ENCODE data around the gene MED15. TPM values are rescaled to one million over a fixed set of nuclear protein-coding genes. Genes with fewer than 3 reads are reported as not detected.

Gene MED15
- polyA plus RNA-seq, 4 donors = 49.4 to 106 (median 76.6) TPM

DNA sequence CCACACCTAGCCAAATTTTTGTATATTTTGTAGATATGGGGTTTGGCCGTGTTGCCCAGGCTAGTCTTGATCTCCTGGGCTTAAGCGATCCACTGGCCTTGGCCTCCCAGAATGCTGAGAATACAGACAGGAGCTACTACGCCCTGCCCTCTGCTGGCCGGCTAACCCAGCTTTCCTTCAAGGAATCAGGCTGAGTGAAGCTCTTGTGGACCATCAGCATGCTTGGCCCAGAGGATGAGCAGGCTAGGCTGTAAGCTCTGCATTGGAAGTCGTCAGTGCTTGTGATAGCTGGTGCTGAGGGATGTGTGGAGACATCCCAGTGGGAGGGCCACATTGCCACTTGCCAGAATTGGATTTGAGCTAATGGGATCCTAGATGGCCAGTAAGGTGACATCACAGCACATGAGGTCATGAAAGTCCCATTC, 60.6 kb downstream of the MED15 start:
- DNase-seq = no peak
- peaks cover 30 to 85% (median 41%) of the 10 kb centered on the region in 3 donors for H3K36me3 ChIP-seq (ENCODE audit: control insufficient read depth in 3 of 3, insufficient read depth in 2 of 3, low read depth in 1 of 3, low read length in 3 of 3)
- no peaks in the 10 kb centered on the region for H3K4me1 ChIP-seq (ENCODE audit: control insufficient read depth in 3 of 3, insufficient read depth in 2 of 3, low read depth in 1 of 3, low read length in 2 of 3)
- H3K4me3 ChIP-seq (ENCODE audit: low read depth in 1 of 3, low read length in 3 of 3) = no peak overlapping the region
- no peaks in the 10 kb centered on the region for H3K9me3 ChIP-seq (ENCODE audit: control insufficient read depth in 2 of 2, insufficient read depth in 1 of 2, low read depth in 1 of 2, low read length in 1 of 2)
- FAIRE-seq = no peak
- H3K27me3 ChIP-seq (ENCODE audit: control insufficient read depth in 3 of 3, insufficient read depth in 3 of 3, low read length in 3 of 3) = no peaks in the 10 kb centered on the region
- 66 to 75% (median 68%) methylated on average over 5 of the region's 5 CpGs for WGBS, 3 donors
- H3K27ac ChIP-seq (ENCODE audit: low read depth in 1 of 3, low read length in 2 of 3) = peak overlapping the region in 1 of 3 donors; percentile 5

DNA sequence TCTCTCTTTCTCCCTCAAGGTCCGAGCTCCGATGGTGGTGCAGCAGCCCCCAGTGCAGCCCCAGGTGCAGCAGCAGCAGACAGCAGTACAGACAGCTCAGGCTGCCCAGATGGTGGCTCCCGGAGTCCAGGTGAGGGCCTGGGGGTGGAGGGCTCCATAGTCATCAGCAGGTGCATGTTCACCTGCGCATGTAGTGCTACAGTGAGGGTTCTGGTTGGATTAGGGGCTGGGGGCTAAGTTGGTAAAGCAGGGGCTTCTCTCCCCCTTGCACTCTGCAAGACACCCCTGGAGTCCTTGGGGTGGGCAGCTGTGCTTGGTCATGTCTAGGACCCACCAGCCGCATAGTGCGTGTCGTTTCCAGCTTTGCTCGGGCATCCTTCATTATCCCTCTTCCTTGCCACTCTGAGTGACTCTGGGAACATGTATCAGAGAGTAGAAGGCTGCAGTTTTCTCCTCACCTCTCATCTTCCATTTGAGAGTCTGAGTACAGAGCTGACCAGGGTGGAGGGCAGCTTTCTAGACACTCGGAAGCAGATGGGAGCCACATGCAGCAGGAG, 61.2 kb downstream of the MED15 start:
- 83 to 95% (median 92%) methylated on average over 9 of the region's 9 CpGs for WGBS, 3 donors
- Histone ChIP-seq H3K36me3 (ENCODE audit: control insufficient read depth in 3 of 3, insufficient read depth in 2 of 3, low read depth in 1 of 3, low read length in 3 of 3) (peaks cover 32 to 88% (median 39%) of the 10 kb centered on the region in 3 donors), H3K9me3 (ENCODE audit: control insufficient read depth in 2 of 2, insufficient read depth in 1 of 2, low read depth in 1 of 2, low read length in 1 of 2) (no peaks in the 10 kb centered on the region), H3K27me3 (ENCODE audit: control insufficient read depth in 3 of 3, insufficient read depth in 3 of 3, low read length in 3 of 3) (no peaks in the 10 kb centered on the region), H3K27ac (ENCODE audit: low read depth in 1 of 3, low read length in 2 of 3) (peak overlapping the region in 1 of 3 donors; percentile 37), H3K4me1 (ENCODE audit: control insufficient read depth in 3 of 3, insufficient read depth in 2 of 3, low read depth in 1 of 3, low read length in 2 of 3) (no peaks in the 10 kb centered on the region), H3K4me3 (ENCODE audit: low read depth in 1 of 3, low read length in 3 of 3) (no peak overlapping the region)
- FAIRE-seq (no peak), DNase-seq (no peak)

DNA sequence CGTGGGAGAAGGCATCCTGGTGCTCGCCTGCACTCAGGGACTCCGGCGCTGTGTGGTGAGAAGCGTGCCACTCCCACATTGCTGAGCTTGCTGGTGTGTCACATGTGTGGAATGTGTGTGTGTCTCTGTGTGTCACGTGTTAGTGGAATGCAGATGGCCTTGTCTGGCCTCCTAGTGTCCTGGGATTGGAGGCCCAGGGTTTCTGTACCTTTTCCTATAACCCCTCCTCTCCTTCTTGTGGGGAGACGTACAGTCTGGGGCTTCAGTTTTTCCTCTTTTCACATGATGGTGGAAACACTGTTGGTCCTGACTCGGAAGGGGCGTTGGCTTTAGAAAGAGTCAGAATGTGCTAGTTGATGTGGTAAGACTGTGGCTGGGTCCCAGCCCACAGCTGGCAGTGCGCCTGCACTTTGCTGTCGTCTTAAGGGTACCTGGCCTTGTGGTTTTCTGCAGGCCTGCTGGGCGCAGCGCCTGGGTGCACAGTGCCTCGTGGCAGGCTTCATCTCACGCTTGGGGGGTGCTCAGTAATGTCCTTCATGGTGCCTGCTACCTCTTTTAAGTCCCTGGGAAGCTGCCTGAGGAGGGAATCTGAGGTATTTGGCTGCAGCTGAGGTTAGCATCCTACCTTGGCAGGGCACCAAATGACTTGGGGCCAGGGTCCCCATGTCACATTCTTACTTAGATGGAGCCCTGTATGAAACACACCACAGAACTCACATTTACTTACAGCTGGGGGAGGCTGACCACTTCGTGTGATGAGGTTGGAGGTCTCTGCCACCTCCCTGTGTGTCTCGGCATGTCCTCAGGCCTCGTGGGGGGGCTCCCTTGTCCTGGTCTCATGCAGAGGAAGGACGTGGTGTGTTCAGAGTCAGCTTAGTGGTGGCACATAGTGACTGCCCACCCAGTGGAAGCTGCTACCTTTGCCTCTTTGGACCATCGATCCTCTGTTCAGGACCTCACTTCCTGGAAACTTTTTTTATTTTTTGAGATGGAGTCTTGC, 61.9 kb downstream of the MED15 start:
- 52 to 71% (median 59%) methylated on average over 20 of the region's 20 CpGs for WGBS, 3 donors
- FAIRE-seq = no peak

DNA sequence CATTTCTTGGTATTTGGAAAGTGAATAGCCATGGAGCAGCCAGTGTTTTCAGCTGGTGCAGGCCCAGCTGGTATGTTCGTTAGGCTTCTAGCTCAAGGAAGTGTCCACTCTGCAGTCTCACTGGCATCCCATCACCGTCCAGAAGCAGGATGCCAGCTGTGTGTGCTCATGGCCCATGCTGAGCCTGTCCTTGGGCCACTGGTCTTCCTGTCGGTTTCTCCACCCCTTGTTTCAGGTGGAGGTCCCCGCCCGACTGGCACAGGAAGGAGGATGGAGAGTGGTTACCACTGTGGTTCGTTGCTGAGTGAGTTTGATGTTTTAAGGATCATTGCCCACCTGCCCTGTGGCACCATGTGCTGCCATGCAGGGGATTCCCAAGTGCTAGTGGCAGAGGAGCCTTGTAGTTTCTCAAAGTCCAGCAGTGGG, 63.7 kb downstream of the MED15 start:
- FAIRE-seq (no peak), DNase-seq (no peak)
- Histone ChIP-seq H3K27me3 (ENCODE audit: control insufficient read depth in 3 of 3, insufficient read depth in 3 of 3, low read length in 3 of 3) (no peaks in the 10 kb centered on the region), H3K4me1 (ENCODE audit: control insufficient read depth in 3 of 3, insufficient read depth in 2 of 3, low read depth in 1 of 3, low read length in 2 of 3) (no peaks in the 10 kb centered on the region), H3K9me3 (ENCODE audit: control insufficient read depth in 2 of 2, insufficient read depth in 1 of 2, low read depth in 1 of 2, low read length in 1 of 2) (no peaks in the 10 kb centered on the region), H3K4me3 (ENCODE audit: low read depth in 1 of 3, low read length in 3 of 3) (no peak overlapping the region), H3K27ac (ENCODE audit: low read depth in 1 of 3, low read length in 2 of 3) (no peak overlapping the region), H3K36me3 (ENCODE audit: control insufficient read depth in 3 of 3, insufficient read depth in 2 of 3, low read depth in 1 of 3, low read length in 3 of 3) (peaks cover 41 to 91% (median 44%) of the 10 kb centered on the region in 3 donors)
- WGBS, 3 donors = 79 to 83% (median 79%) methylated on average over 6 of the region's 6 CpGs

More for the DNA sequence above, 61.9 kb downstream of the MED15 start:
- Histone ChIP-seq H3K9me3 (ENCODE audit: control insufficient read depth in 2 of 2, insufficient read depth in 1 of 2, low read depth in 1 of 2, low read length in 1 of 2) (no peaks in the 10 kb centered on the region), H3K4me3 (ENCODE audit: low read depth in 1 of 3, low read length in 3 of 3) (no peak overlapping the region), H3K4me1 (ENCODE audit: control insufficient read depth in 3 of 3, insufficient read depth in 2 of 3, low read depth in 1 of 3, low read length in 2 of 3) (no peaks in the 10 kb centered on the region), H3K27ac (ENCODE audit: low read depth in 1 of 3, low read length in 2 of 3) (peak overlapping the region in 1 of 3 donors; percentile 37), H3K27me3 (ENCODE audit: control insufficient read depth in 3 of 3, insufficient read depth in 3 of 3, low read length in 3 of 3) (no peaks in the 10 kb centered on the region), H3K36me3 (ENCODE audit: control insufficient read depth in 3 of 3, insufficient read depth in 2 of 3, low read depth in 1 of 3, low read length in 3 of 3) (peaks cover 34 to 92% (median 44%) of the 10 kb centered on the region in 3 donors)
- peak; percentile 33 to 58 for DNase-seq

DNA sequence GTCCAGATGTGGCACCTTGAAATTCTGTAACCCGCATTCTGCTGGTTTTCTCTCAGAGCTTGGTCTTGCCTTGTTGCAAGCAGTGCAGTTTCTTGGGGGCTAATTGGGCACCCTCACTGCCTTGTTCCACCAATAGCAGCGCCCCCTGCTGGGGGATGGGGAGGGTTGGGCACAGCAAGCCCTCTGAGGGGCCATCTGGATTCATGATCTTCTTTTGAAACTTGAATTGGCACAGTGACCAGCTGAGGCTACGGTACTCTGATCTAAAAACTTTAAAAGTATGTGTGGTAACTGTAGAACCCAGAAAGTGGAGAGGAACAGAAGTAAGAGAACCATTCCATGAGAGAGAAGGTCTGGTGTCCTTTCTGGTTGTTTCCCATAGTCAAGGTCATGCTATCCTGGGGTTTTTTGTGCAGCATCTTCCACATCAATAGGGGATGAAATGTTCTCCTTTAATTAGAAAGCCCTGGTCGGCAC, 64.2 kb downstream of the MED15 start:
- peaks cover 42 to 91% (median 45%) of the 10 kb centered on the region in 3 donors for H3K36me3 ChIP-seq (ENCODE audit: control insufficient read depth in 3 of 3, insufficient read depth in 2 of 3, low read depth in 1 of 3, low read length in 3 of 3)
- WGBS, 3 donors = 73% methylated on average over 4 of the region's 4 CpGs
- FAIRE-seq = no peak

DNA sequence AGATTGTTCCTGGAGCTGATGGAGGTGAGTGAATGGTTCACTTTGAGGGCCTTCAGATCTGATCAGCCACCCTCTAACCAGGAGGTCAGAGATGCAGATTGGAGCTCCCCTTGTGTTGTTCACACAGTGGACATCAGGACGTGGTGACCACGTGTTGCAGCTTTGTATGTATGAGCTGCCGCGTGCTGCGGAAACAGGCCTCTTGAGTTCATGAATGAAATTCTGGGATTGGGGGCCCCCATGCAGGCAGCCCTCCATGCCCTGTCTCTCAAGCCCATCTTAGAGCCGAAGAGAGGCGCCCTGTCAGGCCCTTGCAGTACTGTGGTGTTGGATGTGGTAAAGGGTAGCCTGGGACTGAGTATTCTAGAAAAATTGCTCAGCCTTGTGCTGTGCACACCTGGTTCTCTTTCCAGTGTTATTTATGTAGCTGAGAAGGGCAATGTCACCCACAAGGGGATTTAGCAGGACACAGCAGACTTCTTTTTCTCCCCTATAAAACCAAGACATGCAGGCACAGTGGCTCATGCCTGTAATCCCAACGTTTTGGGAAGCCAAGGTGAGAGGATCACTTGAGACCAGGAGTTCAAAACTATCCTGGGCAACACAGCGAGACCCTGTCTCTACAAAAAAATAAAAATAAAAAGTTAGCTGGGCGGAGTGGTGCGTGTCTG, 64.9 kb downstream of the MED15 start:
- Histone ChIP-seq H3K4me1 (ENCODE audit: control insufficient read depth in 3 of 3, insufficient read depth in 2 of 3, low read depth in 1 of 3, low read length in 2 of 3) (no peaks in the 10 kb centered on the region), H3K27me3 (ENCODE audit: control insufficient read depth in 3 of 3, insufficient read depth in 3 of 3, low read length in 3 of 3) (no peaks in the 10 kb centered on the region), H3K4me3 (ENCODE audit: low read depth in 1 of 3, low read length in 3 of 3) (no peak overlapping the region), H3K36me3 (ENCODE audit: control insufficient read depth in 3 of 3, insufficient read depth in 2 of 3, low read depth in 1 of 3, low read length in 3 of 3) (peaks cover 40 to 89% (median 42%) of the 10 kb centered on the region in 3 donors), H3K9me3 (ENCODE audit: control insufficient read depth in 2 of 2, insufficient read depth in 1 of 2, low read depth in 1 of 2, low read length in 1 of 2) (no peaks in the 10 kb centered on the region), H3K27ac (ENCODE audit: low read depth in 1 of 3, low read length in 2 of 3) (no peak overlapping the region)
- DNase-seq (no peak), FAIRE-seq (no peak)
- 92 to 95% (median 93%) methylated on average over 11 of the region's 11 CpGs for WGBS, 3 donors

More for the DNA sequence above, 64.2 kb downstream of the MED15 start:
- no peak overlapping the region for H3K27ac ChIP-seq (ENCODE audit: low read depth in 1 of 3, low read length in 2 of 3)
- H3K27me3 ChIP-seq (ENCODE audit: control insufficient read depth in 3 of 3, insufficient read depth in 3 of 3, low read length in 3 of 3) = no peaks in the 10 kb centered on the region
- peak; percentile 29 to 36 for DNase-seq
- H3K9me3 ChIP-seq (ENCODE audit: control insufficient read depth in 2 of 2, insufficient read depth in 1 of 2, low read depth in 1 of 2, low read length in 1 of 2) = no peaks in the 10 kb centered on the region
- no peaks in the 10 kb centered on the region for H3K4me1 ChIP-seq (ENCODE audit: control insufficient read depth in 3 of 3, insufficient read depth in 2 of 3, low read depth in 1 of 3, low read length in 2 of 3)
- no peak overlapping the region for H3K4me3 ChIP-seq (ENCODE audit: low read depth in 1 of 3, low read length in 3 of 3)

DNA sequence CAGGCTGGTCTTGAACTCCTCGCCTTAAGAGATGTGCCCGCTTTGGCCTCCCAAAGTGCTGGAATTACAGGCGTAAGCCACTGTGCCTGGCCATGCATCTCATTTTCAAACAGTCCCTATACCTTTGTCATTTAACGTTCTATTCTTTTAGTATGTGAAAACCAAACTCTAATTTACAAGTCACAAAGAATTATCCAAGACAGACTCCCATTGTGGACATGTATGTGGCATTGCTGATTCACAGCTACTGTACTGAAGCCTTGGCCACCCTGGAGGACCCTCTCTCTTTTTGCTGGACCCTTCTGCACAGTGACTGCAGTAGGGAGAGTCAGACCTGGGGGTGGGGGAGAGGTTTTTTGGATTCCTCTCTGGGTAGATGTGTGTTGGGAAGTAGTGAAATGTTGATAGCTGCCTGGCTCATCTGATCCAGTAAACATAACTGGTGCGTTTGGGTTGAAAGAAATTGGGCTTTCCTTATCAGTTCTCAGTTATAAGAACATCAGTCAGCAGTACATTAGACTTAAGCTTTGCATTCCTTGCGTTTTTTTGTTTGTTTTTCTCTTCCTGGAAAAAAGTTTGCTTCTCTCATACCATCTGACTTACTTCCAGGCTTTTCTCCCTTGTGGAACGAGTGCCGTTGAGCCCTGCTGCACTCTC, 65.9 kb downstream of the MED15 start:
- H3K4me1 ChIP-seq (ENCODE audit: control insufficient read depth in 3 of 3, insufficient read depth in 2 of 3, low read depth in 1 of 3, low read length in 2 of 3) = no peaks in the 10 kb centered on the region
- FAIRE-seq (no peak), DNase-seq (no peak)
- H3K27ac ChIP-seq (ENCODE audit: low read depth in 1 of 3, low read length in 2 of 3) = no peak overlapping the region
- H3K4me3 ChIP-seq (ENCODE audit: low read depth in 1 of 3, low read length in 3 of 3) = no peak overlapping the region
- H3K9me3 ChIP-seq (ENCODE audit: control insufficient read depth in 2 of 2, insufficient read depth in 1 of 2, low read depth in 1 of 2, low read length in 1 of 2) = no peaks in the 10 kb centered on the region
- H3K27me3 ChIP-seq (ENCODE audit: control insufficient read depth in 3 of 3, insufficient read depth in 3 of 3, low read length in 3 of 3) = no peaks in the 10 kb centered on the region
- H3K36me3 ChIP-seq (ENCODE audit: control insufficient read depth in 3 of 3, insufficient read depth in 2 of 3, low read depth in 1 of 3, low read length in 3 of 3) = peaks cover 35 to 87% (median 36%) of the 10 kb centered on the region in 3 donors
- 87 to 88% (median 87%) methylated on average over 8 of the region's 8 CpGs for WGBS, 3 donors
